Stimulated activated CD8-positive, alpha-beta memory T cell treated with anti-CD3 and anti-CD28 coated beads, Interleukin-12 subunit alpha, Interleukin-12 subunit beta, amount 100 ng/mL, for 24 hours (primary cell): ENCODE results near the gene CCDC34.

Experiments used
- DNase-seq: peaks from one replicate; pipeline ENCODE4 v3.0.0-alpha.2; 2020; ENCODE audit errors: extremely low read depth

CCDC34 gene

DNA sequence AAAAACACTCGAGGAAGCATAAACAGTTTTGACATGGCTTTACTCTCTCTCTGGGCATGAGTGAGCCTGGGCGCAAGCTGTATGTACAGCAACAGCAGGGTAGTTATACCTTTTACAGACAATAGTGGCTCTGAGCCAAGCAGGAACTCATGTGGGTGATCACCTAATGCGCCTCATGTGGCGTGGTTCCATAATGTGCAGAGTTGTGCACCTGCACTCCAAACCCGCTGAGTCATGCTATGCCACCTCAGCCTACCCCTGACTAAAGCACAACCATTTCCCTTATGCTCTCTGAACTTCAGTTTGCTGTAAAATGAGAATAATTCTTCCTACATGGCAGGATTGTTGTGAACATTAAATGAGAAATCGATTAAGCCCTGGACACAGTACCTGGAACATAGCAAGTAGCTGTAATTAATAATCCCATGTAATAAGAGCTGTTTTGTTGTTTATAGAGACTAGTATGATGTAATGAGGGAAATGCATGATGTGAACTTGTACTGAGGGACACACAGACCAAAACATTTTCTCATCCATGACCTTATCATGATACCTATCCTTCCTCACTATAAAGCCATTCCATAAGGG, 71.6 kb downstream of the CCDC34 start:
- DNase-seq = no peak

DNA sequence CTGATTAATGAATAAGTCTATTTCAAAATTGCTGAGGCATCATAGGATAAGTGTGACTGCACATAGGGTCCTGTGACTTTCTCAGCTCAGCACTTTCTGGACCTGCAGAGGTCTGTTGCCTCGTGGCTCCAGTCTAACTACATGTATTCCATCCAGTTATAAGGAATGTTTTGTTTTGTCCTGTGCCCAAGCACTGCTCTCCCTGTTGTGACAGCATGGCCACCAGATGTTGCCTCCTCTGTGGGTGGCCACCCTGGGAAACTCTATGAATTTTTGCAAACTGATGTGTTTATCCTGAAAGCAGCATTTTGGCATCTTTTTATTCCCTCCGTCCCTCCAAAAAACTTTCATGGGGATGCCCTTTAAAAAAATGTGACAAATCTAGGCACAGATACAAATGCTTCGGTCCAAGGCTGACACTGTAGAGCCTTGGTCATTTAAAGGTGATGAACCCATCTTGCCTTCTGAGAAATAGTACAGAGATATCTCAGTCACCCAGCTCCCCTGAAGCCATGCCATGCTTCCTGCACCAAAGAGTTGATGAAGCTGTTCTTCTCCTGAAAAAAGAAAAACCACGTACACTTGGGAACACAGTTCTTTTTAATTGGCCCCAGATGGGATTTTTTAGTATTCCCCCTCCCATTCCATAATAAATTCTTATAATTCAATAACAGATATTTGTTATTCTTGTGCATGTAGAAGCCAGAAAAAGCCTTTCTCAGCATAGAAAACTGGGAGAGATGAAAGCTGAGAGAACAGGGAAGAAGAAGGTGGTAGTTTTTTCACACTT, 72.6 kb downstream of the CCDC34 start:
- DNase-seq = no peak
